Liver (tissue), 3 donors: Measurements from ENCODE around the gene KLF2.

Experiments
- TAF1 ChIP-seq: conservative IDR thresholded peaks from 2 replicates; pipeline ENCODE4 v1.6.1; 2016; ENCODE audit warnings: antibody characterized with exemption, mild to moderate bottlenecking
- TF ChIP-seq, protein P1 (sequence below): fragments of 150-350 bp; IDR thresholded peaks from 2 replicates; pipeline ENCODE4 v1.5.1; 2017; ENCODE audit warnings: improper control_type of control experiment, low read depth, low read length; ENCODE audit not compliant: missing input control
- donor health status: healthy.
- donor health status: healthy.

DNA sequence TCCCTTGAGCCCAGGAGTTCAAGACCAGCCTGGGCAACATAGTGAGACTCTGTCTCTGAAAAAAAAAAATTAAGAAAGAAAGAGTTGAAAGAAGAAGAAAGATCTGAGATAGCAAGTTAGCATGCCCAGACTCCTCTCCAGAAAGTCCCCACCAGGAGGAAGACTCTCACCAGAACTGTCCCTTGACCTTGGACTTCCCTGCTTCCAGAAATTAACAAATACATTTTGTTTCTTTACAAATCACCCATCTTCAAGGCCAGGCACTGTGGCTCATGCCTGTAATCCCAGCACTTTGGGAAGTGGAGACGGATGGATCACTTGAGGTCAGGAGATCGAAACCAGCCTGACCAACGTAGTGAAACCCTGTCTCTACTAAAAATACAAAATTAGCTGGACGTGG, 44.3 kb upstream of the KLF2 start:
- TF ChIP-seq, protein P1, sequence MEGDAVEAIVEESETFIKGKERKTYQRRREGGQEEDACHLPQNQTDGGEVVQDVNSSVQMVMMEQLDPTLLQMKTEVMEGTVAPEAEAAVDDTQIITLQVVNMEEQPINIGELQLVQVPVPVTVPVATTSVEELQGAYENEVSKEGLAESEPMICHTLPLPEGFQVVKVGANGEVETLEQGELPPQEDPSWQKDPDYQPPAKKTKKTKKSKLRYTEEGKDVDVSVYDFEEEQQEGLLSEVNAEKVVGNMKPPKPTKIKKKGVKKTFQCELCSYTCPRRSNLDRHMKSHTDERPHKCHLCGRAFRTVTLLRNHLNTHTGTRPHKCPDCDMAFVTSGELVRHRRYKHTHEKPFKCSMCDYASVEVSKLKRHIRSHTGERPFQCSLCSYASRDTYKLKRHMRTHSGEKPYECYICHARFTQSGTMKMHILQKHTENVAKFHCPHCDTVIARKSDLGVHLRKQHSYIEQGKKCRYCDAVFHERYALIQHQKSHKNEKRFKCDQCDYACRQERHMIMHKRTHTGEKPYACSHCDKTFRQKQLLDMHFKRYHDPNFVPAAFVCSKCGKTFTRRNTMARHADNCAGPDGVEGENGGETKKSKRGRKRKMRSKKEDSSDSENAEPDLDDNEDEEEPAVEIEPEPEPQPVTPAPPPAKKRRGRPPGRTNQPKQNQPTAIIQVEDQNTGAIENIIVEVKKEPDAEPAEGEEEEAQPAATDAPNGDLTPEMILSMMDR: no peak
- TF ChIP-seq TAF1: no peak
